BLaER1 treated with 17β-estradiol and CSF1 and Interleukin-3, amounts not matched to agents 10 nM and 100 nM (cell line): Measurements from ENCODE around the gene SHISA6.

Source experiments
- H3K27ac ChIP-seq, 11 experiments: shearing (Covaris generic); formaldehyde crosslinking; 2 replicates each; pipeline ENCODE4 v1.8.1; 2022
- H3K27me3 ChIP-seq, 11 experiments: shearing (Covaris generic); formaldehyde crosslinking; 2 replicates each; pipeline ENCODE4 v1.8.1; 2022
- H3K36me3 ChIP-seq, 11 experiments: shearing (Covaris generic); formaldehyde crosslinking; 2 replicates each; pipeline ENCODE4 v1.8.1; 2022
- H3K4me1 ChIP-seq, 10 experiments: shearing (Covaris generic); formaldehyde crosslinking; 2 replicates each; pipeline ENCODE4 v1.8.1; 2022
- H3K4me2 ChIP-seq, 11 experiments: shearing (Covaris generic); formaldehyde crosslinking; 2 replicates each; pipeline ENCODE4 v1.8.1; 2022
- H3K4me3 ChIP-seq, 10 experiments: shearing (Covaris generic); formaldehyde crosslinking; 2 replicates each; pipeline ENCODE4 v1.8.1; 2022
- H3K9ac ChIP-seq, 11 experiments: shearing (Covaris generic); formaldehyde crosslinking; 2 replicates each; pipeline ENCODE4 v1.8.1; 2022
- H3K9me3 ChIP-seq, 11 experiments: shearing (Covaris generic); formaldehyde crosslinking; replicated peaks in 1 of 11; 2 replicates each; pipeline ENCODE4 v1.8.1; 2022
- H4K20me1 ChIP-seq, 11 experiments: shearing (Covaris generic); formaldehyde crosslinking; 2 replicates each; pipeline ENCODE4 v1.8.1; 2022
- Cebpa-rat ChIP-seq, 11 experiments: shearing (Covaris generic); IDR thresholded peaks; 2 replicates each; pipeline ENCODE4 v1.8.1; 2022

Gene SHISA6

DNA sequence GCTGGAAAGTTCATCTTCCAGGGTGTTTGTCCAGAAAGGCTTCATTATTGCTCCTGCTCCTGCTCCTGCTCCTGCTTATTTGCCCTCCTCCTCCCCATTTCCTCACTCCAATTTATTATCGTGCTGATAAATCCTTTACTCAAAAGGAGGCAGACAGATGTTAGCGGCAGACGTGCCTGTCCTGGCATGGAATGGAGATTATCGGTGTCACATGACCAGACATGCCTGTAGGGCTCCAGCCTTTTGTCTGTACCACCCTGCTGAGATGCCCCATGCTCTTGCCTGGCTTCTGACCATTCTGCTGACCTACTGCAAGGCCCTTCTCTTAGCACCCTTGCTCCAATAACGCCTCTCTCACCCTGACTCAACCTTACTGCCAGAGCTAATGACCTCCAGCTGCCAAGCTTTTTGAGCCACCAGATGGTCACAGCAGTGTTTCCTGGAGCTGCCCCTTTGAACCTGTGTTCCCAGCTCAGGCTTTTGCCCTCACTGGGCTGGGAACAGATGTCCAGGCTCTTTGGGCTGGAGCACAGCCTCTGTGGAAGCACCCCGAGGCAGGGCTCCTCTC lies 370.1 kb downstream of the SHISA6 start:
- Histone ChIP-seq H4K20me1 (no peaks in the 10 kb centered on the region), H3K27me3 (no peaks in the 10 kb centered on the region), H3K9ac (no peak overlapping the region), H3K9me3 (no peaks in the 10 kb centered on the region), H3K4me3 (no peak overlapping the region), H3K36me3 (no peaks in the 10 kb centered on the region), H3K4me1 (no peaks in the 10 kb centered on the region), H3K4me2 (no peak overlapping the region), H3K27ac (no peak overlapping the region)
- TF ChIP-seq Cebpa-rat (IDR thresholded peaks at IDR 0.05): no peak

DNA sequence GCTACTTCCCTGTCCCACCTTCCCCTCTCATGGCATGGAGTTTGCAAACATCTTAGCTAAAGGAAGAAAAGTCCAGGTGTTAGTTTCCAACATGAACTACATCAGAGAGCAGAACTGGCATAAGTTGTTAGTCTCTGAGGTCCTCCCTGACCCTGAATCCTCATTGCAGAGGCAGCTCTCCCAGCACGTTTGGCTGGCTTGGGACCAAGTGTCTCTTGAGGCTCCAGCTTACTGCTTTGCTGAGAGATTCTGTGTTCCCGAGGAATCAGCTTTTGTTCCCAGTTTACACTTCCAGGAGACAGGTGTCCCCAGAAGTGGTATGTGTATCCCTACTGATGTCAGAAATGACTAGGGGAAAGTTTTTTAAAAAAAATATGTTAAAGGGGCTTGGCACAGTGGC lies 371.9 kb downstream of the SHISA6 start:
- H3K27ac ChIP-seq: no peak overlapping the region
- no peaks in the 10 kb centered on the region for H4K20me1 ChIP-seq
- no peaks in the 10 kb centered on the region for H3K4me1 ChIP-seq
- no peak overlapping the region for H3K4me3 ChIP-seq
- H3K36me3 ChIP-seq: no peaks in the 10 kb centered on the region
- H3K27me3 ChIP-seq: no peaks in the 10 kb centered on the region
- no peak for TF ChIP-seq Cebpa-rat (IDR thresholded peaks at IDR 0.05)
- H3K9me3 ChIP-seq: no peaks in the 10 kb centered on the region
- H3K9ac ChIP-seq: no peak overlapping the region
- no peak overlapping the region for H3K4me2 ChIP-seq
